Effector memory CD4-positive, alpha-beta T cell (primary cell): ENCODE measurements around the gene GLT8D2.

Experiments
- DNase-seq, 3 donors: peaks; one replicate each; pipeline ENCODE4 v3.0.0-alpha.2; 2020
- H3K27ac ChIP-seq: 2 replicates; pipeline ENCODE4 v1.7.0; 2013; ENCODE audit warnings: mild to moderate bottlenecking, low read length, moderate library complexity; ENCODE audit not compliant: insufficient read depth, poor library complexity, severe bottlenecking
- H3K27me3 ChIP-seq: replicated peaks from 2 replicates; pipeline ENCODE4 v1.7.0; 2013; ENCODE audit warnings: mild to moderate bottlenecking, low read length; ENCODE audit not compliant: insufficient read depth, control insufficient read depth, poor library complexity, severe bottlenecking
- H3K36me3 ChIP-seq: 2 replicates; pipeline ENCODE4 v1.7.0; 2013; ENCODE audit warnings: mild to moderate bottlenecking, low read length, moderate library complexity; ENCODE audit not compliant: control insufficient read depth, insufficient read depth
- H3K4me1 ChIP-seq: 2 replicates; pipeline ENCODE4 v1.7.0; 2013; ENCODE audit warnings: low read length, mild to moderate bottlenecking; ENCODE audit not compliant: control insufficient read depth, insufficient read depth, poor library complexity, severe bottlenecking
- H3K4me3 ChIP-seq: 2 replicates; pipeline ENCODE4 v1.7.0; 2013; ENCODE audit warnings: low read length, low read depth, mild to moderate bottlenecking; ENCODE audit not compliant: insufficient read depth, poor library complexity, severe bottlenecking
- H3K9me3 ChIP-seq: 2 replicates; pipeline ENCODE4 v1.7.0; 2013; ENCODE audit warnings: mild to moderate bottlenecking, low read length, moderate library complexity; ENCODE audit not compliant: control insufficient read depth

The GLT8D2 gene

DNA sequence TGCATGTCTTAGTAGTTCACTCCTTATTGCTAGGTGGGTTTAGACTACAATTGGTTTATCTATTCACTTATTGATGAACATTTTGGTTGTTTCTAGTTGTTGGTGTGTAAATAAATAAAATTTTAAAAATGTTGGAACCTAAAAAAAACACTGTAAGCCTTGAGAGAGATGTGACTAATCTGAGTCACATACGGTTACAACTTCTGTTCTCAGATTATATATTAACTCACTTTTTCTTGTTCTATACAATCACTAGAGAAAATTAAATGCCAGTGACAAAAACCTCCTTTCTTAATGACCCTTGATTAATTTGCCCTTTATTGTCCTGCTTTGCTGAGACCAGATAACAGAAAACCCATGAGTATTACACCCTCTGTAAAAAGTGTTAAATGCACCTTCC is 91.4 kb downstream of the GLT8D2 start:
- Histone ChIP-seq H3K4me1 (peaks cover 15% of the 10 kb centered on the region), H3K27me3 (no peaks in the 10 kb centered on the region), H3K36me3 (peaks cover 9% of the 10 kb centered on the region), H3K9me3 (no peaks in the 10 kb centered on the region), H3K4me3 (no peak overlapping the region), H3K27ac (no peak overlapping the region)
- DNase-seq: no peak

DNA sequence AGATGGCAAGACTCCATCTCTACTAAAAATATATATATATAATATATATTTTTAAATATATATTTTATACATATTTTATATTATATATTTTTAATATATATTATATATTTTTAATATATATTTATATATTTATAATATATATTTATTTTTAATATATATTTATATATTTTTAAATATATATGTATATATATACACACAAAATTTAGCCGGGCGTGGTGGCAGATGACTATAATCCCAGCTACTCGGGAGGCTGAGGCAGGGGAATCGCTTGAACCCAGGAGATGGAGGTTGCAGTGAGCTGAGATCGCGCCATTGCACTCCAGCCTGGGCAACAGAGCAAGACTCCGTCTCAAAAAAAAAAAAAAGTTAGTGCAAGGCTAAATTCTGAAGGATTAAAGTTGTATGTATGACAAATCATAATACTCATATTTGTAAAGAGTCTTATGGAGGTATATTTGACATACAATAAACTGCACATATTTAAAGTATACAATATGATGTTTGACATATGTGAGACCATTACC is 92.1 kb downstream of the GLT8D2 start:
- no peaks in the 10 kb centered on the region for H3K9me3 ChIP-seq
- no peak overlapping the region for H3K4me3 ChIP-seq
- H3K27ac ChIP-seq: no peak overlapping the region
- peaks cover 16% of the 10 kb centered on the region for H3K36me3 ChIP-seq
- DNase-seq: no peak
- H3K4me1 ChIP-seq: peaks cover 15% of the 10 kb centered on the region
- no peaks in the 10 kb centered on the region for H3K27me3 ChIP-seq

DNA sequence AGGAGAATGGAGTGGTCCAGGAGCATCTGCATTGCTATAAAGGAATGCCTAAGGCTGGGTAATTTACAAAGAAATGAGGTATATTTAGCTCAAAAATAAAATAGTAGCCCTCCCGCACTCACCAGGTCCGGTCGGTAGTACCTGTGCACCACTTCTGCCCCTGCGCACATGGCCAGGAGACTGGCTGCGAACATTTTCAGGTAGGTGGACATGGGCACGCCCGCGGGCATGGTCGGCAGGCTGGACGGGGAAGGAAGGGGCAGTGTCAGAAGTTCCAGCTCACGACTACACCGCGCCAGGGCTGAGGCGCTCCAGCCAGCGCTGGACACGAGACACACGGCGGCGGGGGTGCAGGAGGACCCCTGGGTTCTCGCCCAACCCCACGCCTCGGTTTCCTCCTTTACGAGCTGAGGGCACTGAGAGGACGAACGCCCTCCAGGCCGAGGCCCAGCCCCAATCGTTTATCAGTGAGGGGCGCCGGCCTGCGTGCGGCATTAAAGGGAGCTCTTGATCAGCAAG is 93.4 kb downstream of the GLT8D2 start:
- peak overlapping the region; percentile 75 for H3K27ac ChIP-seq
- peak overlapping the region; percentile 72 for H3K4me3 ChIP-seq
- no peaks in the 10 kb centered on the region for H3K27me3 ChIP-seq
- no peaks in the 10 kb centered on the region for H3K9me3 ChIP-seq
- DNase-seq: no peak
- H3K36me3 ChIP-seq: peaks cover 29% of the 10 kb centered on the region
- peaks cover 15% of the 10 kb centered on the region for H3K4me1 ChIP-seq

DNA sequence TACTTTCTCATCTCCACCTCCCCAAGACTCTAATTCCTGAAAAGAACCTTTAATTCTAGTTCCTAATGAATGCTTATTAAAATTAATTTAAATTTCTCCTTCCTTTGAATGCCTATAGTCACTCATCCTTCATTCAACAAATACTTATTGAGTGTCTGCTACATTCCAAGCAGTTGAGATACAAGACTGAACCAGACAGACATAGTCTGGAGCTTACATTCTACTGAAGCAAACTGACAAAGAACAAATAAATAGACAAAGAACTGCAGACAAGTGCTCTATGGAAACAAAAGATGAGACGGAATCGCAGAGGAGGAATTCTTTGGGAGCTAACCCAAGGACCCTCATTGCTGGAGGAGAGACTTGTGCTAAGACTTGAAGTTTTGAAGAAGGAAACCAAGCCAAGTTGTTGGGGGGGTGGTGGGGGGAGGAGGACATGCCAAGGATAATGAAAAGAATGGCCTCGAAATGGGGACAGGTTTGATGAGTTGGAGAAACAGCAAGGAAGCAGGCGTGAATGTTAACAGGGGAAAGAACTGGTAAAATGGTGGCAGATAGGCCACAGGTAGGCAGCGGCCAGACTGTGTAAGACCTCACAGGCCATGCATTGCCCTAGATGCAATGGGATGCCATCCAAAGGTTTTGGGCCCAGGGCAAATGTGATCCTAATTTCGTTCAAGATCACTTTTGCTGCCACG is 94.0 kb downstream of the GLT8D2 start:
- H3K4me1 ChIP-seq: peaks cover 15% of the 10 kb centered on the region
- H3K4me3 ChIP-seq: peak overlapping the region; percentile 72
- peaks cover 30% of the 10 kb centered on the region for H3K36me3 ChIP-seq
- no peak for DNase-seq
- H3K27me3 ChIP-seq: no peaks in the 10 kb centered on the region
- H3K9me3 ChIP-seq: no peaks in the 10 kb centered on the region
- H3K27ac ChIP-seq: peak overlapping the region; percentile 75

DNA sequence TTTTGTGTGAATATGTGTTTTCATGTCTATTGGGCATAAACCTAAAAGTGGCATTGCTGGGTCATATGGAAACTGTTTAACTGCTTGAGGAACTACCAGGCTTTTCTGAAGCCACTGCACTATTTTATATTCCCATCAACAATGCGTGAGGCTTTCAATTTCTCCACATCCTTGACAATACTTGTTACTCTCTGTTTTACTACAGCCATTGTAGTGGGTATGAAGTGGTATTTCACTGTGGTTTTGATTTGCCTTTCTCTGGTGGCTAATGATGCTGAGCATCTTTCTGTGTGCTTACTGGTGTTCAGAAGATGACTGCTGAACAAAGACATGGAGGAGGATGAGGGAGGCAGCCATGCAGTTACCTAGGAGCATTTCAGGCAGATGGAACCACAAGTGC is 97.5 kb downstream of the GLT8D2 start:
- Histone ChIP-seq H3K9me3 (no peaks in the 10 kb centered on the region), H3K27ac (no peak overlapping the region), H3K36me3 (peaks cover 51% of the 10 kb centered on the region), H3K4me1 (peaks cover 15% of the 10 kb centered on the region), H3K4me3 (no peak overlapping the region), H3K27me3 (no peaks in the 10 kb centered on the region)
- no peak for DNase-seq

DNA sequence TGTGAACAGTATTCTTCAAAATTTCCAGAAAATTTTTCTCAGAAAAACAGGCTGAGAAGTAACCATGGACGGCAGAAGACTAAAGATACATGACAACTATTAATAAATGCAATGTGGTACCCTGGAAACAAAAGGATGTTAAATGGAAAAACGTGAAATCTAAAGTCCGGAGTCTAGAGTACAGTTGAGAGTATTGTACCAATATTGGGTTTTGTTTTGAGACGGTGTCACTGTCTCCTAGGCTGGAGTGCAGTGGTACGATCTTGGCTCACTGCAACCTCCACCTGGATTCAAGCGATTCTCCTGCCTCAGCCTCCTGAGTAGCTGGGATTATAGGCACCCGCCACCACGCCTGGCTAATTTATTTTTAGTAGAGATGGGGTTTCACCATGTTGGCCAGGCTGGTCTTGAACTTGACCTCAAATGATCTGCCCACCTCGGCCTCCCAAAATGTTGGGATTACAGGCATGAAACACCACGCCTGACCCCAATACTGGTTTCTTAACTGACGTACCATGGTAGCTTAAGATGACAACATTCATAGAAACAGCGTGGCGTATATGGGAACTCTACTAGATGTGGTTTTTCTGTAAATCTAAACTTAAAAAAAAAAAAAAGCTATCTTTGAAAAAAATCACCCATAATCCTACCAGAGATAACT is 101.1 kb downstream of the GLT8D2 start:
- Histone ChIP-seq H3K9me3 (no peaks in the 10 kb centered on the region), H3K4me1 (no peaks in the 10 kb centered on the region), H3K27ac (no peak overlapping the region), H3K27me3 (no peaks in the 10 kb centered on the region), H3K4me3 (no peak overlapping the region), H3K36me3 (peaks cover 79% of the 10 kb centered on the region)
- no peak for DNase-seq

DNA sequence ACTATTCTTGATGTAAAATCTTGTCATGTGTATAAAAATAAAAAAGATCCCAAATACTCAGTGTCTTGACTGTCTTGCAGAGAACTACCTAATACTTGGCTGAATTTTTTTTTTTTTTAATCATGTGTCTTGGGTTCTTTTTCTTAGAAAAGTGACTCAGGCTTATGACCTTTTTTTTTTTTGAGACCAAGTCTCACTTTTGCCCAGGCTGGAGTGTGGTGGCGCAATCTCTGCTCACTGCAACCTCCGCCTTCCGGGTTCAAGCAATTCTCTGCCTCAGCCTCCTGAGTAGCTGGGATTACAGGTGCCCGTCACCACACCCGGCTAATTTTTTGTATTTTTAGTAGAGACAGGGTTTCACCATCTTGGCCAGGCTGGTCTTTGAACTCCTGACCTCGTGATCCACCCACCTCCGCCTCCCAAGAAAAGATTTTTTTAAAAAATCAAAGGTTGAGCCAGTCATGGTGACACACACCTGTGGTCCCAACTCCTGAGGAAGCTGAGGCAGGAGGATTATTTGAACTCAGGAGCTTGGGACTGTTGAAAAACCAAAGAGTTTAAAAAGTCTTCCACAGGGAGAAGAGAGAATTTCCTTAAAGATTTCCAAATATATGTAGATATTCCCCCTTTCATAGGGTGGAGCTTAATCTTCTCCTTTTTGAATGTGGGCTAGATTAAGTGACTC is 102.0 kb downstream of the GLT8D2 start:
- no peaks in the 10 kb centered on the region for H3K9me3 ChIP-seq
- H3K27me3 ChIP-seq: no peaks in the 10 kb centered on the region
- DNase-seq: no peak
- H3K4me3 ChIP-seq: no peak overlapping the region
- H3K27ac ChIP-seq: no peak overlapping the region
- no peaks in the 10 kb centered on the region for H3K4me1 ChIP-seq
- H3K36me3 ChIP-seq: peaks cover 81% of the 10 kb centered on the region

DNA sequence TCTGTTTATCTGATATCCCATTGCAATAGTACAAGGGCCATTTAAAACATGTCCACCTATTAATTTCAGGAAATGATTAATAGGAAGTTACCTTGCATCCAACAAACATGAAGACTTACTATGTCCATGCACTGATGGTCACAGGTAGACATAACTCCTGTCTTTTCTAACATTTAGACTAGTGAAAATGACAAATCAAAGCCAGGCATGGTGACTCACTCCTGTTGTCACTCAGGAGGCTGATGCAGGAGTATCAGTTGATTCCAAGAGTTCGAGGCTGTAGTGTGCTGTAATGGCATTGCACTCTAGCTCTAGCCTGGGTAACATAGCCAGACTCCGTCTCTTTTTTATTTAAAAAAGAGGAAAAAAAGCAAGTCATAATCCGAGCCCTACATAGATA is 105.0 kb downstream of the GLT8D2 start:
- H3K27ac ChIP-seq: no peak overlapping the region
- H3K4me3 ChIP-seq: no peak overlapping the region
- DNase-seq: no peak
- H3K4me1 ChIP-seq: no peaks in the 10 kb centered on the region
- H3K9me3 ChIP-seq: no peaks in the 10 kb centered on the region
- H3K27me3 ChIP-seq: no peaks in the 10 kb centered on the region
- H3K36me3 ChIP-seq: peaks cover 87% of the 10 kb centered on the region
